ENCODE data around the gene C1orf105.
"Not testable (repeated sequence)": the region's sequence is repeated elsewhere in the genome, so short reads cannot be mapped to it uniquely, and the experiment has no call there.

C1orf105 gene

DNA sequence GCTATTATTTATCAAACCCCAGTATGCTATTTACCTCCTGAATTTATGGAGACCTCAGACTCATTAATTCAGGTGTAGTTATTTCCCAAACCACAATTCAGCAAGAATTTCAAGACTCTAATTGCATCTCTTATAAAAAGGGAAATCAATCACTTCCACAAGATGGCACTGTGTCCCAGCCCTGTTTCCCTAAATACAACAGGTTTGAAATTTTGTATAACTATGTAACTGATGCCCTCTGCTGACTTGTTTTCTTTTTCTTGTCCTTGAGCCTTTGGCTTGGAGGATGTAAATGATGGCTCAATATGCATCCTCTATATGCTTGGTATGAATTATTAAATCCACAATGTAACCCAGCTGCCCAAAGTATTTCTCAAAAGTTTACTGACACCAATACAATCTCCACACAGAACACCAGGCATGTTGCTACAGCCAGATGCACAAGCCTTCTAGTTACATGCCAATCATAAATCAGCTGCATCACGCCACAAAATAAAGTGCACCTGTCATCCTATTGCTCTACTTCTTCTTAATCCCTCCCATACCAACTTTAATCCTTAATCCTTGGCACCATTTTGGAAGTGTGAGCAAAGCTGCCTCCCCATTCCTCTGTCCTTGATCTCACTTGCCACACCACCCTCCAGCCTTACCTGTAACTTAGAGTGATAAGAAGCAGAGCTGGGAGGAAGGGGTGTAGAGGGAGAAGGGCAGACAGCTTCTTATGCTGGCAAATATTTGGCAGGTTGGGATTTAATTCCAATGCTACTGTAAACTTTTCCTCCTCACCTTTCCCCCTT, 9.0 kb downstream of the C1orf105 start:
- peak in 1 of 2 donors; percentile 43 for DNase-seq

DNA sequence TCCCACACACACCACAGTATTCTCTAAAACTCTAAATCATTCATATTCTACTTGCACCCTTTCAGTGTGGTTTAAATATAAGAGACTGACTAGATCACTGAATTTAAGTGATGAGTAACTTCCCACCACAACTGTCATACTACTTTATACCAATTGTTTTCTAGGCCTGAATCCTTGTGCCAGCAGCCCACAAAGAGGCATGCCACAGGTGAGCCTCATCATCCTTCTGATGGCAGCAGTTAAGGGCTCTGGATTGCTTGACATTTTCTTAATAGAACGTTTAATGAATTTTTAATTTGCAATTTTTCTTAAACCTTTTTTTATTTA, 9.6 kb downstream of the C1orf105 start:
- no peak for DNase-seq

DNA sequence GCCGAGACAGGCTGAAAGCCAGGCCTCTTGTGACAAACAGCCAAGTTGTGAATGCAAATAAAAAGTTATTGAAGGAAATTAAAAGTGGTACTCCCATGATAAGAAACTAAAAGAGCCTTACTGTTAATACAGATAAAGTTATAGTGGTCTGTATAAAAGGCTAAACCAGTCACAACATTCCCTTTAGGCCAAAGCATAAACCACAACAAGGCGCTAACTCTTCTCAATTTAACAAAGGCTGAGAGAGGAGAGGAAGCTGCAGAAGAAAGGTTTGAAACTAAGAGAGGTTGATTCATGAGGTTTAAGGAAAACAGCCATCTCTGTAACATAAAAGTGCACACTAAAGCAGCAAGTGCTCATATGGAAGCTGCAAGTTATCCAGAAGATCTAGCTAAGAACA, 10.7 kb downstream of the C1orf105 start:
- no peak for DNase-seq

DNA sequence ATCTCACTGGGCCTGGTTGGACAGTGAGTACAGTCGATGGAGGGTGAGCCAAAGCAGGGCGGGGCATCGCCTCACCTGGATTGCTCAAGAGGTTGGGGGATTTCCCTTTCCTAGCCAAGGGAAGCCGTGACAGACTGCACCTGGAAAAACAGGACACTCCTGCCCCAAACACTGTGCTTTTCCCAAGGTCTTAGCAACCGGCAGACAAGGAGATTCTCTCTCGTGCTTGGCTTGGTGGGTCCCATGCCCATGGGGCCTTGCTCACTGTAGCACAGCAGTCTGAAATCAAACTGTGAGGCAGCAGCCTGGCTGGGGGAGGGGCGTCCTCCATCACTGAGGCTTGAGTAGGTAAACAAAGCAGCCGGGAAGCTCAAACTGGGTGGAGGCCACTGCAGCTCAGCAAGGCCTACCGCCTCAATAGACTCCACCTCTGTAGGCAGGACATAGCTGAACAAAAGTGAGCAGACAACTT, 11.3 kb downstream of the C1orf105 start:
- no peak for DNase-seq

DNA sequence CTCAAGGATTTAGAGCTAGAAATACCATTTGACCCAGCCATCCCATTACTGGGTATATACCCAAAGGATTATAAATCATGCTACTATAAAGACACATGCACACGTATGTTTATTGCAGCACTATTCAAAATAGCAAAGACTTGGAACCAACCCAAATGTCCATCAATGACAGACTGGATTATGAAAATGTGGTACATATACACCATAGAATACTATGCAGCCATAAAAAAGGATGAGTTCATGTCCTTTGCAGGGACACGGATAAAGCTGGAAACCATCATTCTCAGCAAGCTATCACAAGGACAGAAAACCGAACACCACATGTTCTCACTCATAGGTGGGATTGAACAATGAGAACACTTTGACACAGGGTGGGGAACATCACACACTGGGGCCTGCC, 16.7 kb downstream of the C1orf105 start:
- DNase-seq = not testable (repeated sequence)

DNA sequence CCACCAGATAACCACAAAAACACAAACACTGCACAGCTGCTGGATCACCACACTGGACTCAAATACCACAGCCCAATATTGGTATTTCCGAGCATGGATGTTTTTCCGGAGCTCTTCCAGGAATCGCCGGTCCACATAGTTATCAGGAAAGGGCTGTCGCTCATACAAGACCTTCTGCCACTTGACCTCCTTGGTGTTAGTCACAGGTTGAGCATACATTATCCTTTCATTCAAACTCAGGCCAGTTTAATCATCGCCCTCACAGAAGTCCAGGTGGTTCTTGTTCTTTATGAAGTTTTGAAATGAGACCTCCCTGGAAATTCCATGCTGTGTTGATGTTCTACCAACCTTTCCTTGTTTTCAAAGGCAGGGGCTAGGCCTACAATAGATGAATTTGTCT, 21.9 kb downstream of the C1orf105 start:
- no peak for DNase-seq

DNA sequence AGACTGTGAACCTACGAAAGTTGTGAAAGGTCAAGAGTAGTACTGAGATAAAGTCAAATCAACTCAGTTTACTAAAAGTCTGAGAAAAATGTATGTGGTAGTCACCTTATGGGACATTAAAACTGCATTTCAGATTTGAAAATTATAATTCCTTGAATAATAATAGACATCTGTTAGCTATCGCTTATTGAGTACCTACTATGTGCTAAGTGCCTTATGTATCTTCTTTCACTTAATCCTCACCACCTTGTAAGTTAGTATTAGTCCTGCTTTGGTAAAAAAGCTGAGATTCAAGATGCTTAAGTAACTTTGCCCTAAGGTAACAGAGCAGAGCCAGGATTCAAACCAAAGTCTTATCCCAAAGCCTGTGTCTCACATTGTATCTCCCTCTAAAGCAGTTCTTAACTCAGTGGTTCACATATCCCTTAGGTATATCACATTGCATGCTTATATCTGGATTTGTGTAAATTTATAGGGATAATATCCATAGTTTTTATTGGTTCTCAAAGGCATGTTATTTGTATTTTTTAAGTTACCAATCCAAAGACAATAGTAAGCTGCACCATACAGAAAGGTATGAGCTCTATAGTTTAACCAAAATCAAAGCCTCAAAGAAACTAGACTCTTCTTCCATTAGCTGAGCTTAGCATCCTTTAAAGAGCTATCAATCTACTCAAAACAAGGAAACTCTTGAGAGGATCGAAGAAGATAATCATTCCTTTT, 22.5 kb downstream of the C1orf105 start:
- no peak for DNase-seq

DNA sequence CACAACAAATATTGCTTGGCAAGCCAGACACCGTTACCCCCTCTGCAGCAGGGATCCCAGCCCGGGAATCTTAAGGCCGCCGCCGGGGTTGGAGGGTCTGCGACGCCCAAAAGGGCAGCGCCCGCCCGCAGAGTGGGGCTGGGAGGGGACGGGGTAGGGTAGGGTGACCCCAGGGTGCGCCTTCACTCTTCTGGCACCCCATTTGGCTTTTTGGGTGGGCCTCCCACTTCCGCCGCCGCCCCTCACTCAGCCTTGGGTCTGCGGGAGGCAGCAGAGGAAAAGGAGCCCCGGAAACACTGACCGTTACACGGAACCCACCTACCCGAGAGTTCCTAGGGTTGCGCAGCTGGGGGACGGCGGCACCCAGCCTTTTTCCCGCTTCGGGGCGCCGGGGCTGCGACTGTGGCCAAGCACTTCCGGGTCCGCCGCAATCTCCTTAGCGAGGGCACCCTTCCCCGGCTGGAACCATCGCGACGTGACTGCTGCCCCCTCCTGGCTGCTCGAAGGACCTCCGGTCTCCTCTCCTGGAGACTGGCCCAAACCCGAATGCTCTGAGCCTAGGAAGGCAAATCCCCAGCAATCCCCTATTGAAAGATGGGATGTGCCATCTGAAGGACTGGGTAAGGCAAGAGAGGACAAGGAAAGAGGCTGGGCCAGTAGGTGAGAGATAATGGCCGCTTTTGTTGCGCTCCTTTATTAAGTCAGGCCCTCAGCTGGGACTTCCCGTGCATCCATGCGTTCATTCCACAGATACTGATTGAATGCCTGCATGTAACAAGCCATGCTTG, 23.4 kb downstream of the C1orf105 start, which contains the start of gene PIGC:
TSS of gene PIGC (minus strand) at position 404 of the 788 bp plus-strand sequence. CDS start 1,447 bp downstream, outside the sequence.
- peak; percentile 95 to 96 for DNase-seq

DNA sequence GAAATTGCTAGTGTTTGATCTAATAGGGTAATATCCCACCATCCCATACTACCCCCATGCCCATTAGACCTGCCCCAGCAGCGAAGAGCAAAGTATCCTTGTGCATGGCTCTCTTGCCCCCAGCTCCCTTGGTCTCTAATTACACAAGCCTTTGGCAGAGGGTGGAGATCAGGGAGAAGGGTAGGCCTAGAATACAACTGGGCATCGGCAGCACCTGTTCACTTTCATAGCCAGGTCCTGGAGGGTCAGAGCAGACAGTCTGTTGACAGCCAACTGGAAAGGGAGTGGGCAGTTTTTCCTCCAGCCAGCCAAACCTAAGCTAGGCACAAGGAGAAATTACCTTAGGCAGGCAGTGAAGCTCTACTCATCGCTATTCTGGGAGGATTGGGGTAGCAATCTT, 26.1 kb downstream of the C1orf105 start:
- no peak for DNase-seq

DNA sequence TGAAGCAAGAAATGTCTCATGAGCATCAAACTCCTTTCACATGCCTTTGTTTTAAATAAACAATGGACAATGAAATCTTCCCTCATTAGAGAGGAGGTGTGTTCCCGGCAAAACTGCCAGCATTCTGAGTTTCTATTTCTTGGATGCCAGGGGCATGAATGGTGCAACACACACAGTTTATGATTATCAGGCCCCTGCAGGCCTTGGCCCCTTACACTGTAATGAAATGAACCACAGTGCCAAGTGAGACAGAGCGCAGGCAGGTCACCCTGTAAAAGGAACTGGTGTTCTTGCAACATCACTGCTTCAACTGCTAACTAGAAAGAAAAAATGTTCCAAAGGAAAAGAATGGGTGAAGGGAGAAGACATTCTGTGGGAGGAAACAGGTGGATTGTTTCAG, 27.2 kb downstream of the C1orf105 start:
- no peak for DNase-seq

DNA sequence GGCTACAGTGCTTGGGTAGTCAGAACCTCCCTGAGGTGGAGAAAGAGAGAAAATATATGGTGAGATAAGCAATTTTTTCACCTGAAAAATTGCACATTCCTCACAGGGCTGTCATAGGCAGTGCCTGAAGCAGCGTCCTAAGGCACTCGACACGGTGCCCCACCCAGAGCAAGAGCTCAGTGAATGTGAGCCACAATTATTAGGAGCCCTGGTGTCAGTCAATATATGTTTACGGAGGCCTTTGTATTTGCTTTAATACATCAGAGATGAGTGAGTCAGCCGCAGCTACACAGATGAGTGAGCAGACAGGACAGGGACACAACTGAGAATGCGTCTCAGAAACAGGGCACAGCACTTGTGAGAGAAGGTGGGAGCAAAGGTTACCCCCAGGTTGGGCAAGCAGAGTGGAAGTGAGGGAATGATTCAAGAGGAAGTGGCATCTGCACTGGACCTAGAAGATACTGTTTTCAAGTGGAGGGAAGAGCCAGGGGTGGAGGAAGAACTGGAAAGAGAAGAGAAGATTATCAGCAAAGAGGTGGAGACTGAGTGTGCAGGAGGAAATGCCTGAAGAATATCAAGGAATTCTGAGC, 28.6 kb downstream of the C1orf105 start:
- no peak for DNase-seq

DNA sequence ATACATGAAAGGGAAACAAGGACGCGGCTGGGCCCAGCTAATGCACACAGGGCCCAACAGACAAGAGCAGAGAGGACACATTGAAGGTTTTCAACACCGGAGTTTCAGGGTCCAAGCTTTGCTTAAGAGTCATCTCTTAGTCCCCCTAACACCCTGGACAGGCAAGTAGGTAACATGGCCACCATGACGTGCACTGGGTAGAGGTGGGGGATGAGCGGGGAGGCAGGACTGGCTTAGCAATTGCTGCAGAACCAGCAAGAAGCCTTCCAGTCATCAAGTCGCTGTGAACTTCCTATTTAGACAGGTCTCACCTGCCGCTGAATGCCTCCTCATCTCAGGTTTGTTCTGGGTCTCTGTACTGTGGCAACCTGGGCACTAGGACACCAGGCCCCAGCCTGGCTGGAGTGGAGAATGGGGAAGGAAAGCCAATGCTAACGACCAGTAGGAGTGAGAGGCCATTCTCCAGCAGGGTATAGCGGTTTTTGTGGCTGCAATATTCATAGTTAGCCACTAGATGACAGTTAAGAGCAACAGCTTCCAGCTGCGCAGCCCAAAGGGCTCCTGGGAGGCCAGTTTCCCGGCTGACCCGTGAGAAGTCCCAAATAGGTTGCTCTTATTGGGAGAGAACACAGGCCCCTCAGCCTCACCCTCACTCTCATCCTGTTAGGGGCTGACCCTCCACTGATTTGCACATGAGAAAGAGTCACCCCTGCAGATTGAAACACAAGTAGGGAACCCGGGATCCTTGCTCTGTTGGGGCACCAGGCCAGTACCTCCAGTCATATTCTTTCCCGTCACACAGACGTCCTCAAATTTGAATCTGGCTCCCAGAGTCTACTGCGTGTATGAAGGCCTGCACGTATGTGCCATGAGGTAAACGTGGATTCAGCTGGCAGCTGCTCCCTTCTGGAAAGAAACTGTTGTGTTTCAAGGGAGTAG, 29.4 kb downstream of the C1orf105 start:
- peak; percentile 30 to 35 for DNase-seq

DNA sequence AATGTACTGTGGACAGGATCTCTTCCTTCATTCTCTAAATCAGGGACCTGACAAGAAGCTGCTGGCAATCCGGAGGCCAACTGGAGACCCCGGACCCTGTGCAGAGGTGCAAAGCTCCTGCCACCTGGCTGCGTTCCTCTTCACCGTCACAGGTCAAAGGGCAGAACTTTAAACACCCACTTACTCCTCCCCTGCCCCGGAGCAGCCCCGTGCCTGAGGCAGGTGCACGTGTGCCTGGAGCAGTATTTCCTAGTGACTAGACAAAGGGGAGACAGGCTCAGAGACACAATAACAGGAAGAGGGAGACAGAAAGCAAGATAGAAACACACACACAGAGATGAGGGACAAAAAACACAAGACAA, 30.0 kb downstream of the C1orf105 start:
- no peak for DNase-seq

DNA sequence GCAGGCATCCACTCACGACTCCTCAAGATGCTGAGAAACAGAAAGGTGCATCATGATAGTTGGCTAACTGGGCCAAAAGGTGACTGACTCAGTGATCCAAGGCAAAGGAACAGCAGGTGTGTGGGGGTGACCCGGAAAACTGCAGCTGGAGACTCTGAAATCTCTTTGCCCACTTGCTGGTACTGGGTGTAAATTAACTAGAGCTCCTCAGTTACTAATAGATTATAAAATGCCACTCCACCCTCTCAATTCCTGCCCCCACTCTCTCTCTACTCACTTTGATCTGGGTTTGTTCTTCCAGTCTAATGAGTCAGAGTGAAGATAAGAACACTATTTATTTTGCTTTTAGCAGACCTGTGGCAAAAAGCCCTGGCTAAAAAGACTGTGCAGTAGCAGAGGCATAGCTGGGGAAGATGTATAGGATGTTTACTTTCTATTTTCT, 30.5 kb downstream of the C1orf105 start:
- DNase-seq = no peak

DNA sequence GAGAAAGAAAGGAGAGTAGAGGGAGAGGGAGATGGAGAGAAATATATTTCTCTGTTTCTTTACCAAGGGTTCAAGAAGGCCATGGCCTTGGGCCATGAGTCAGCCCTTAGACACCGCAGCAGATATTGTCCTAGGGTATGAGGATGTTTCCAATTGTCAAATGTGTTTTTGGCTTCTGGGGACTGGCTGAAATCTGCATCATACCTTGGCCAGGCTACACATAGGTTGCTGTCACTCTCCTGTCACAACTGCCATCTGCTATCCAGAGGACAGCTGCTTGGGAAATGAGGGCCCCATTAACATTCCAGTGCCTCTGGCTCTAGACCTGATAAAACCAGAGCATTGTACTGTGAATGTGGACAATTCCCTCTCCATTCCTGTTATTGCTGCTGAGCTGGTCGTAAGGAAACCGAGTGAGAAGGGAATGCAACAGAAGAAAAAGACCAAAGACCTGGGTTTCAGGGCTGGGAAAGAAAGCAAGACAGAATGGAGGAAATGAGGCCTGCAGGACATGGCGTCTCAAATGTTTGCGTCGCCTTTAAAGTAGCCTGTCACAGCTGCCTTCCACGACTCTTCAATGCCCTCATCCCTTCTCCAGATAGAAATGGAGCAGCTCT, 32.2 kb downstream of the C1orf105 start:
- DNase-seq = no peak

DNA sequence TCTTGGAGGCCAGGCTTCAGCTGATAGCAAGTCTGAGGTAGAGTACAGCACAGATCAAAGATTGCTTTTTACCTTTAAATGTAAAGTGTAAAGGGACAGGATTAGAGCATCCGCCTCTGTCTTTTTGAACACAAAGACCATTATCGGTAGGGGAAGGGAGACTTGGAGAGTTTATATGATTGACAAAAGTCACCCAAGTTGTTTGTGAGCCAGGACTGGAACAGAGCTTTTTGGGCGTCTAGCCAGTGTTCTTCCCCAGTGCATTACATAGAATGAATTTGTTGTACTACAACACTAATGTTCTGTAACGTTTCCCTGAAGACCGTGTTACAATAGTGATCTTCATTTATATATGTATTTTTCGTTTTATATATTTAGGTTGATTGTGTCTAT, 32.7 kb downstream of the C1orf105 start:
- DNase-seq = no peak

DNA sequence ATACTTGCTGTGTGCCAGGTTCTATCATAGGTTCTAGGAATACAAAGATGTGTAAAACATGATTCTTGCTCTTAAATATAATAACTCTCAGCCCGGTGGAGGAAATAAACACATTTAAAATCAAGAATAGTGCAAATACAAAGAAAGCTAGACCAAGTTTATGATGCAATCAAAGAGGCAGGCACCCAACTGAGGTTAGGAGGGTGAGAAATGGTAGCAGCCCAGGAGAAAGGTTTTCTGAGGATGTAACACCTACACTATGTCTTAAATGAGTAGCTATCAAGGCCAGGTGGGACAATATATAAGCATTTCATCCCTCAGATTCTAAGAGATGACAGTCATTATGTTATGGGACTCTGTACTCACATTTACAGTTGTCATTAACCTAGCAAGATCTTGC, 33.1 kb downstream of the C1orf105 start:
- no peak for DNase-seq

DNA sequence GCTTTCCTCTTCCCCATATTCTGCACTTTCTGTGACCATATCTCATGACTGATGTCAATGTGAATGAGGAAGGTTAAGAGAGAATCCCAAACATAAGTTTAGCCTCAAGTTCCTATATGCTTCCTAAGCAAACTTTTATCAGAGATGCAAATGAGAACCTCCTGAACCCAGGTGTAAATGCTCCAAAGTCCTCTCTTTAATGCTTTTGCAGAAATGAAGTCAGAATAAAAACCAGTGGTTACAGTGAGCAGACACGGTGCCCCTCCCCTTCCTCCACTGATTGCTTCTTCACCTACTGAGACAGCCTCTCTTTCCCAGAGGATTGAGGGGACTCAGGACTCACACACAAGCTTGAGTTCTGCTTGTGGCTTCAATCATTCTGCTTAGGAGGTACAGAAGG, 35.0 kb downstream of the C1orf105 start:
- DNase-seq = no peak

DNA sequence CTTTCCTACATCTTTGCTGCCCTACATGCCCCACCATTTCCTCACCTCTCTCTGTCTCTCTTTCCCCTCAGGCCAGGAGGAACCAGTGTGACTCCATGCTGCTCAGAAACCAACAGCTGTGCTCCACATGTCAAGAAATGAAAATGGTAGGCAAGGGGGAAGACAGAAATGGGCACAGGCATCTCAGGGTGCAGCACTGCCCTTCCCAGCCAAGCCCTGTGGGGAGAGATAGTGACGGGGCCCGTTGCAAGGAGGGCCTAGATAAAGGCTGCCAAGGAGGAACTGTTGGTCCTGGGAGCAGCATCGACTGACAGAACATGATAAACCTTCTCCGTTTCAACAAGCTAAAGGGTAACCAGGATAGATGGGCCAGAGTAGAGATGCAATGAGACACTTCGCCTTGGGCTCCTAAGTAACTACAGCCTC, 35.9 kb downstream of the C1orf105 start:
- DNase-seq = no peak

DNA sequence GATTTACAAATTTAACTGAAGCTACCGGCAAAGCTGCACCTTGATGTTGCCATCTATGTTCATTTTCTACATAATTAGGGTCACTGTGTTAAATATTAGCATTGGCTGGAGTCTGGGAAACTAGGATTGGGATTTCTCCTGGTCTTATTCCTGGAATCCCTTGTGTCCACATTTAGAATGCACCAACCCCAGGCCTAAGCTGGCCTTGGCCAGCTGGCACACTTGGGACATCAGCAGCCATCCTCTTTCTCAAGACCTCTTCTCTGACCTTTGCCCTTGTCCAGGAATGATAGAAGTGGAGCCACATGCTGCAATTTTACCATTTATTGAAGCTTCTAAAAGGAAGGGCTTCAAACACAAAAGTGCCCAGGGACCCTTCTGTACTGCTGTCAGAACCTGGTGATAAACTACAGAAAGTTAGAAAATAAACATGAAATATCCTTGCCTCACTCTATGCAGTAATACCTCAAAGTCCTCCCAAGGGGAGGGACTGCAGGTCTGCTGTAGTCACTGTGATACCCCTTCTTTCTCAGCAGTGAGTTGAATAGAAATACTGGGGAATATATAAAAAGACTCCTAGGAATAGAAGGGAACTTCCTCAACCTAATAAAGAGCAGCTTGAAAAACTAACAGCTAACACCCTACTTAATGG, 37.1 kb downstream of the C1orf105 start:
- no peak for DNase-seq

DNA sequence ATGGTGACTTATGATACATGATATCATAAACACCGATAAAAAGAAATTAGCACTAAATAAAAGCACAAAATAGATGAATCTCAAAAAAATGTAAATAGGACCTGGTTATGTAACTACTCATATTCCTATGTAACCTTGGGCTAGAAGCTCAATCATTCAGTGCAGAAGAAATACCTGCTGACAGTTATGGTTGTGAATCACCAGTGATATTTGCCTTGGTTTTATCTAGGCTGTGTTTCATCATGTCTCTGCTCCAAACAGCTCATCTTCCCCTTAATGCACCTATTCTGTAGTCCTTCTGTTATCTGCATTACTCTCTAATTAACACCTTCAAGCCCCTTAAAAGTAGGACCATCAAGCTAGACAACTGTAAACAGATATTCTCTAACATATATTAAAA, 39.7 kb downstream of the C1orf105 start:
- no peak for DNase-seq
